Small intestine (tissue), 7 donors: ENCODE results near the gene PTPRK. TPM values are rescaled to one million over a fixed set of nuclear protein-coding genes. Genes with fewer than 3 reads are reported as not detected.

ENCODE experiments used
- DNase-seq, 2 donors: peaks; one replicate each; pipeline versions ENCODE4 v3.0.0 to v3.0.0-alpha.2; 2013
- FAIRE-seq: peaks from 2 replicates; lab custom pipeline; 2012; peaks lifted over from hg19 to GRCh38; lab: Jason Lieb, UNC
- H3K27ac ChIP-seq, 3 donors: one replicate each; pipeline ENCODE4 v1.5.1; 2013; ENCODE audit warnings: low read length in 2 of 3, mild to moderate bottlenecking in 2 of 3, control low read depth in 1 of 3, inconsistent platforms in 1 of 3, low read depth in 1 of 3, moderate library complexity in 1 of 3
- H3K27me3 ChIP-seq, 3 donors: one replicate each; pipeline ENCODE4 v1.6.1; 2013; ENCODE audit warnings: low read length in 3 of 3, inconsistent platforms in 1 of 3; ENCODE audit not compliant: control insufficient read depth in 3 of 3, insufficient read depth in 3 of 3
- H3K36me3 ChIP-seq, 3 donors: one replicate each; pipeline ENCODE4 v1.6.1; 2013; ENCODE audit warnings: low read length in 3 of 3, inconsistent platforms in 1 of 3, low read depth in 1 of 3, mild to moderate bottlenecking in 1 of 3, moderate library complexity in 1 of 3; ENCODE audit not compliant: control insufficient read depth in 3 of 3, insufficient read depth in 2 of 3
- H3K4me1 ChIP-seq, 3 donors: one replicate each; pipeline ENCODE4 v1.6.1; 2013; ENCODE audit warnings: low read length in 2 of 3, inconsistent platforms in 1 of 3, low read depth in 1 of 3, mild to moderate bottlenecking in 1 of 3, moderate library complexity in 1 of 3; ENCODE audit not compliant: control insufficient read depth in 3 of 3, insufficient read depth in 2 of 3
- H3K4me3 ChIP-seq, 3 donors: one replicate each; pipeline ENCODE4 v1.5.1; 2013; ENCODE audit warnings: low read length in 3 of 3, control low read depth in 1 of 3, inconsistent platforms in 1 of 3, low read depth in 1 of 3, mild to moderate bottlenecking in 1 of 3, moderate library complexity in 1 of 3
- H3K9me3 ChIP-seq, 2 donors: one replicate each; pipeline ENCODE4 v1.6.1; 2013; ENCODE audit warnings: low read depth in 1 of 2, low read length in 1 of 2; ENCODE audit not compliant: control insufficient read depth in 2 of 2, insufficient read depth in 1 of 2
- WGBS, 3 donors: extraction: QIAGEN DNeasy Blood & Tissue Kit; methylation state at CpG; one replicate each; pipeline ENCODE4 v1.1.7; 2013; 5-methylcytosine and 5-hydroxymethylcytosine counted together
- polyA plus RNA-seq, 4 donors: library from polyadenylated mRNA; stranded (reverse) in 3 of 4; unstranded in 1 of 4; fragments of 200-250 nt in 3 of 4; fragments of 120-200 nt in 1 of 4; gene quantifications; one replicate each; pipeline versions ENCODE4 v1.2.1 to v1.2.3, GENCODE V29; 2013
- donor health status: healthy with polysubstance abuse.
- donor health status: control.
- donor health status: control.
- donor health status: Bipolar disorder and iron deficiency.
- donor health status: healthy.

Gene PTPRK
- polyA plus RNA-seq, 4 donors: 15.9 to 72.5 (median 20.6) TPM

DNA sequence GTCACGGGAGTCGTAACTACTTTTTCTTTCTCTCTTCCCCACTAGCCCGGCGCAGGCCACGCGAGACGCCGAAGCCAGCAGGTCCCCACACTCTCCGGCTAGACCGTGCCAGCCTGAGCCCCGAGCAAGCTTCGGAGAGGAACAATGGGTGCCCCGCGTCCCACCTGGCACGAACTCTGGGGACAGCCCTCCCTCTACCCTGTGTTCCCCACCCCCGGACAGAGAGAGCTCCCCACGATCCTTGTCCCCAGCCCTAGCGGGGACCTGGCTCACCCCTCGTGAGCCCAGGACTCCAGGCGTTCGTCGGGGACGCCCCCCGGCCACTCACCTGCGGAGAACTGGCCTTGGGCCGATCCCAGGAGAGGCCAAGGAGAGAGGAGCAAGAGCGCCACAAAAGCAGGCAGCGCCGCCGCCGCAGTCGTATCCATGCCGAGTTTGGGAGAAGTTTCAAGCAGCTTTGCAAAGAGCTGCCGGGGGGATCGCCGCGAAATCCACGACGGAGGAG, 416 bp downstream of the PTPRK start:
- Histone ChIP-seq H3K9me3 (no peaks in the 10 kb centered on the region), H3K27me3 (no peaks in the 10 kb centered on the region), H3K4me3 (peak overlapping the region; percentile 72 to 98 (median 78)), H3K27ac (peak overlapping the region; percentile 91 to 100 (median 96)), H3K36me3 (no peaks in the 10 kb centered on the region), H3K4me1 (peaks cover 0 to 14% (median 0%) of the 10 kb centered on the region in 3 donors)
- 1 to 2% (median 1%) methylated on average over 36 to 39 of the region's 39 CpGs for WGBS, 3 donors
- FAIRE-seq (no peak), DNase-seq (peak; percentile 62 to 91)

DNA sequence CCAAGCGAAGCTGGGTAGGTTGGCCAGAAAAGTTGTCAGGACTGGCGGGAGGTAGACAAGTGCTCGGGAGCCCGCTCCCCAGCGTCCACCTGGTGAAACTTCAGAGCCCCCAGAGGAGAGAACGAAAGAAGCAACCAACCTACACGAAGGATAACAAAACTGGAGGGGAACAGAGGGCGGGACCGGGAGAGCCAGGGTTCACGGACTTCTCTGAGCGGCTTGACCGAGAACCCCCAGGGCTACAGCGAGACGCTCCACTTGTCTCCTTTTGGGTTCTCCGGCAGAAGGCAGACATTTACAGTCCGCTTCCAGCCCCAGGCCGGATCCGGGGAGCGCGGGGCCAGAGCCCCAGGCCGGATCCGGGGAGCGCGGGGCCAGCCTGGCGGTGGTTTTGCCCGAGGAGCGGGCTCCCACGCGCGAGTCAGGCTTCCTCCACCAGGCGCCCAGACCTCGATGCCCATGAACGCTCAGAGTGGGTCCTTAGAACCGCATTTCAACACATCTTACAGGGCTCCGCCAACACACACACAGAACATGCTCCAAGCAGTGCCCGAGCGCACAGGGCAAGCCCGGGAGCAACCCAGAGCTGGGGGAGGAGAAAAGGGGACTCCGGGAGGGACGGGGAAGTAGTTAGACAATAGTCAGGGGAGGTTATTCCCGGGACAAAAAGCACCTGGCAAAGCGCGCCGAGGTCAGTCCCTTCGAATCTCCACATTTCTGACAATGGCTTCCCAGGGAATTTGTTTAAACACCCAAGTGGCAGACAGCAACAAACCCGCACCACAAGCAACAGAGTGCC, 1.1 kb downstream of the PTPRK start:
- H3K27me3 ChIP-seq: no peaks in the 10 kb centered on the region
- no peaks in the 10 kb centered on the region for H3K36me3 ChIP-seq
- FAIRE-seq (no peak), DNase-seq (peak; percentile 61 to 79)
- H3K4me1 ChIP-seq: peaks cover 0 to 14% (median 0%) of the 10 kb centered on the region in 3 donors
- H3K27ac ChIP-seq: peak overlapping the region; percentile 91 to 100 (median 96)
- WGBS, 3 donors: 0 to 1% (median 1%) methylated on average over 46 of the region's 46 CpGs
- H3K9me3 ChIP-seq: no peaks in the 10 kb centered on the region
- H3K4me3 ChIP-seq: peak overlapping the region; percentile 72 to 98 (median 78)

DNA sequence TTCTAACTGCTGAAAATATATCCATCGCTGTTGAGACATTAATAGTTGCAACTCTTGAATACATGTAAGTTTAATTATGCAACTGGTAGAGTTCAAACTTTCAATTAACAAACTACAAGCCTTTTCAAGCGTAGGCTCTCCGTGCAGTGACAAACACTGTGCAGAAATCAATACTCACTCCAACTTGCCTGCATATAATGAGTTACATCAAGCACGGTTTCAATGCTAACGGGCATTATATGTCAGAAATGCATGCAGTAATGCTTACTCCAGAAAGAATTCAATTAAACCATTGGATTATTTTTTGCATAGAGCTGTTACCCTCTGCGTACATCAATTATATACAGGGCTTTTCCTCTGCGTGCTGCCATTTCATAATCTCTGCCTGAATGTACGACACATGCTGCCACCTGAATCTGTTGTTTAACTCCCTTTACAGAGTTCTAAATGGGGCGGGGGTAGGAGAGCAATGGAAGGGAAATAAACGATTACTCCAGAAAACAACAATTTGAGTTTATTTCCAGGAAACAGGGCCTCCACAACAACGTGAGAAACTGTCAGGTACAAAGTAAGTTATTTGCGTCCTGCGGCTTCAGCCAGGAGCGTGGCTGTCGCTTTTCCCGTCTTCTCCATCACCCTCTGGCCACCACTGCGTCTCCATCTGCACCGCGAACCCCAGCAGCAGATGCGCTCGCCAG, 1.8 kb downstream of the PTPRK start:
- H3K36me3 ChIP-seq: no peaks in the 10 kb centered on the region
- no peak for DNase-seq
- no peaks in the 10 kb centered on the region for H3K9me3 ChIP-seq
- WGBS, 3 donors: 5 to 15% (median 9%) methylated on average over 21 of the region's 21 CpGs
- H3K27ac ChIP-seq: peak overlapping the region; percentile 91 to 100 (median 96)
- FAIRE-seq: no peak
- H3K27me3 ChIP-seq: no peaks in the 10 kb centered on the region
- peaks cover 0 to 14% (median 0%) of the 10 kb centered on the region in 3 donors for H3K4me1 ChIP-seq
- H3K4me3 ChIP-seq: peak overlapping the region; percentile 72 to 98 (median 78)

DNA sequence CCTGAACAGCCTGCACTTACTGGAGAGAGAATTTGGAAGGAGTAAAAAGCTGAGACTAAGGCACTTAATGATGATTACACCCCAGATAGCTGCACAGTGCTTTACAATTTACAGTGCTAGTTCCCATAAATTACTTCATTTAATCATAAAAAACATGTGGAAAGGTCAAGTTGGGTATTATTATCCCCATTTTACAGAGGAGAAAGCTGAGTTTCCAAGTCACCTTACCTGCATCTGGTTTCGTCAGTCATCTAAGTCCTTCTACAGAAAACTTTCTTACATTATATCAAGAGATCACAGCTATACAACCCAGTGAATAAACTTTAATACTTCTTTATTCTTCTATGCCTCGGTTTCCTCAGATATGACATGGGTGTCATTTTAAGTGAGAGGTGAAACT, 3.3 kb downstream of the PTPRK start:
- Histone ChIP-seq H3K4me3 (peak overlapping the region in 2 of 3 donors; percentile 12 to 40), H3K36me3 (no peaks in the 10 kb centered on the region), H3K27me3 (no peaks in the 10 kb centered on the region), H3K4me1 (peaks cover 0 to 14% (median 0%) of the 10 kb centered on the region in 3 donors), H3K27ac (no peak overlapping the region), H3K9me3 (no peaks in the 10 kb centered on the region)
- DNase-seq (peak in 1 of 2 donors; percentile 20), FAIRE-seq (no peak)
- WGBS, 3 donors: 35 to 71% (median 39%) methylated on average over 2 of the region's 2 CpGs

DNA sequence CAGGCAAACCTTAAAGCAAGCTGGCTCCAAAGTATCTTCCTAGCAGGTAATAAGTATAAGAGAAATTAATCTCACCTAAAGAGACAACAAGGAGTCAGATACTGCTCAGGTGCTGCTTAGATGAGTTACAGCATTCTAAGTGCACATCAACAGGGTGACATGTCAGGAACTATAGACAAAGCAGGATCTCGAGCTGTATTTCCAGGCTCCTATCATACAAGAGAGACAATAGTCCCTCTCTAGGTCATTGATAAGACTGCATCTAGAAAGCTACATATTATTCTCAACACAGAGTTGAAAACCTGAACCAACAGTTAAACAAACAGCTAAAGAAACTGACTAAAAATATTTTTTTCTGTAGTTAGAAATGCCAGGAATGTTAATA, 3.9 kb downstream of the PTPRK start:
- H3K36me3 ChIP-seq: no peaks in the 10 kb centered on the region
- H3K9me3 ChIP-seq: no peaks in the 10 kb centered on the region
- peaks cover 0 to 17% (median 0%) of the 10 kb centered on the region in 3 donors for H3K4me1 ChIP-seq
- WGBS, 3 donors: 6 to 23% (median 21%) methylated on average over 1 of the region's 1 CpG
- H3K27ac ChIP-seq: peak overlapping the region in 1 of 3 donors; percentile 20
- peak; percentile 46 to 52 for DNase-seq
- no peak overlapping the region for H3K4me3 ChIP-seq
- no peak for FAIRE-seq
- no peaks in the 10 kb centered on the region for H3K27me3 ChIP-seq

DNA sequence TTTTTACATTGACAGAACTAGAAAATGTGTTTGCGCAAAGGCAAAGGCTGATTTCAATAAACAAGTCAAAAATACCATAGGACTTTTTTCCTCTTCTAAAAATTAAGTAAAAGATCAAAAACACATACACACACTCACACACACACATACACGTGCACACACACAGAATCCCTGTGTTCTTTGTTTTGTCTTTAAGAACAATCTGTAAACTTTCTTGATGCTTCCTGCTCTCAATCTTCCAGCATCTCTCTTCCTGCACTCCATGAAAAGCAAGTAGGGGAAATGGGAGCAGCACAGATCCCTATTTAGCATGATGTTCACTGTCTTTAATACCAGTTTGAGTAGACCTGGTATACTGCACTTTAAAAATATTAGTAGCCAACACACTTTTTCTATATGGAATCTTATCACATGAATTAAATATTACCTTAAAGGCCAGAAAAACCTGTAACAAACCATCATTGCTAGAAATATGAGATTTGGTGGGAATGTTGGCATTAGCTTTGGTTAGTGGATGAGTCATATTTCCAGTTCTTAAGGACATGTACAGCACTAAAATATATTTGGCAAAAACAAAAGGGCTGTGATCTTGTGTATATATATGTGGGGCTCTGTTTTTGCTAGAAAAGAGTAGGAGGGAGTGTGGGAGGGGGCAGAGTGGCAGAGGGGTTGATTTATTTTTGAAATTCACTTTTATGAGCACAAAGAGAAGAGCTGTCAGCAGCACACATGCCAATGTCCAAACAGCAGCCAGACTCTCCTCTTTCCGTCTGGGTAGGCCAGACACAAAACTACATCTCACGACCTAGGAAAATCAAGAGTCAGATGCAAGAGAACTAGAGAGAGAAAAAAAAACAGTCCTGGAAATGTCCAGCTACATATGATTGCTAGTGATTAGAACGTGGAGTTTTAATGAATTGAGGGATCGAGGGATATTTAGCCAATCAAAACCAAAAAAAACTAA, 4.6 kb downstream of the PTPRK start:
- no peak for FAIRE-seq

DNA sequence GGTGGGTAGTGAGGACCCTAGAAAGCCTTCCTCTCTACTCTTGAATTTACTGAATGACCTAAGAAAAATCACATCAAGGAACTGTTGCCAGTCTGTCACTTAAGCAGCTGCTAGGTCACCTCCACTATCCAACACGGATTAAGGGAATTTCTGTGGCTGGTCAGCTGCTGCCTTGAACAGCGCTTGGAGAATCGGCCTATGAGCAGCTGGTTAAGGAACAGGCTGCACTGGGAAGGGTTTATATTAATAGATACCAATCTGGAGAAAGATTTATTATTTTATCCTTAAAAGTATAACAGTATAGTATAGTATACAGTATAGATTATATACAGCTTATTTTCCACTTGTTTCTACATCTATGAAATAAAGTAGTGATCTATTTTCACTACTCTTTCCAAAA, 6.5 kb downstream of the PTPRK start:
- Histone ChIP-seq H3K9me3 (no peaks in the 10 kb centered on the region), H3K27me3 (no peaks in the 10 kb centered on the region), H3K27ac (no peak overlapping the region), H3K4me1 (peaks cover 0 to 25% (median 2%) of the 10 kb centered on the region in 3 donors), H3K4me3 (no peak overlapping the region), H3K36me3 (no peaks in the 10 kb centered on the region)
- DNase-seq (peak in 1 of 2 donors; percentile 2), FAIRE-seq (no peak)
- 39 to 63% (median 53%) methylated on average over 3 of the region's 3 CpGs for WGBS, 3 donors

More for the DNA sequence above, 4.6 kb downstream of the PTPRK start:
- 39 to 54% (median 53%) methylated on average over 6 of the region's 6 CpGs for WGBS, 3 donors
- peak in 1 of 2 donors; percentile 3 for DNase-seq
- H3K27ac ChIP-seq: peak overlapping the region in 2 of 3 donors; percentile 20 to 35
- no peaks in the 10 kb centered on the region for H3K36me3 ChIP-seq
- peaks cover 0 to 19% (median 0%) of the 10 kb centered on the region in 3 donors for H3K4me1 ChIP-seq
- no peaks in the 10 kb centered on the region for H3K27me3 ChIP-seq
- H3K9me3 ChIP-seq: no peaks in the 10 kb centered on the region
- no peak overlapping the region for H3K4me3 ChIP-seq
